ENCODE data around the gene RPTOR. TPM values are rescaled to one million over a fixed set of nuclear protein-coding genes. Genes with fewer than 3 reads are reported as not detected.
A peak's percentile ranks its signal among the peaks of the same experiment; 100 is the strongest.

Gene RPTOR
- polyA plus RNA-seq, 1 donor from 2014 or later = 9.9 TPM

DNA sequence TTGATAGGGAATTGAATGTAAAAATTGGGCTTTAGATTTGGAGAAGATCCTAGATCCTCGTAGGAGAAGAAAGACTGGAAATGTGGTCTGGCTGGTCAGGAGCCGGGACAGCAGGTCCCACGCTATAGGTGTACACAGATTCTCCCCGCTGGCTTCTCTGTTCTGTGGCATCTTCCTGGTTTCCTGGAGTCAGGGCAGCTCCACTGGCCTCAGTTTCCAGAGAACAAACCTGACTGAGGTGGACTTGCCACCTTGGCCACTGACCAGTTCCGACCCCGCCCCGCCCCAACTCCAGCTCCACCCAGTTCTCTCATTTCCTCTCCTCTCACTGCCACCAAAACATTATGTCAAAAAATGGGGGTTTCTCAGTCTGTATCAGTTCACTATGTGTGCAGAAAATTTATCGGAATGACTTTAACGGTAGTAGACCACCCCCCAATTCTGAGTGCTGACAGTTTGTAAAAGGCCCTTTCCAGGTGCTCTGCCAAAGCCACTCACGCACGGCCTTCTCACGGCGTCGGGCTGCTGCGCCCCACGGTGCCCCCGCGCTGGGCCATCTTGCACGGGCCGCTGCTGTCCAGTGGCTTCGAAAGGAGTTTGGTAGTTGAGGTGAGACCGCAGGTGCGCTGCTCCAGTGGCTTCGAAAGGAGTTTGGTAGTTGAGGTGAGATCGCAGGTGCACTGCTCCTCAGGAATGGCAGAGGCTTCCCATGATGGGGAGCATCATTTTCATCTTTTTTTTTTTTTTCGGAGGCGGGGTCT, 285.6 kb downstream of the RPTOR start:
- H3K4me3 Mint-ChIP-seq = peak overlapping the region in 2 of 4 donors; percentile 29 to 54
- H3K36me3 Mint-ChIP-seq = peaks cover 2% of the 10 kb centered on the region
- H3K27ac Mint-ChIP-seq = no peak overlapping the region

DNA sequence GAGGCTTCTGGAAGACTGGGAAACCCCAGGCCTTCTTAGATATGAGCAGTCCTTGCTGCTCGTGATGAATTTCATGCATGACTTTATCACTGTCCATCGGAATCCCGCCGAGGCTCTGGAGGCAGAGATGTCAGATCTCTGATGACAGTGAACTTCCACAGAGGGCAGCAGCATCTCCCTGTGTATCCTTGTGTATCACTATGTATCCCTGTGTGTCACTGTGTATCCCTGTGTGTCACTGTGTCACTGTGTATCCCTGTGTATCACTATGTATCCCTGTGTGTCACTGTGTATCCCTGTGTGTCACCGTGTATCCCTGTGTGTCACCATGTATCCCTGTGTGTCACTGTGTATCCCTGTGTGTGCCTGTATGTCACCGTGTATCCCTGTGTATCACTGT, 286.9 kb downstream of the RPTOR start:
- H3K4me3 Mint-ChIP-seq = peak overlapping the region; percentile 0 to 95 (median 50)
- peak overlapping the region; percentile 91 to 96 (median 92) for H3K27ac Mint-ChIP-seq
- peaks cover 15 to 21% (median 19%) of the 10 kb centered on the region in 3 donors for H3K4me1 Mint-ChIP-seq
- H3K36me3 Mint-ChIP-seq = peaks cover 2% of the 10 kb centered on the region
- H3K27me3 Mint-ChIP-seq = no peaks in the 10 kb centered on the region
- H3K9me3 Mint-ChIP-seq = no peaks in the 10 kb centered on the region

More for the DNA sequence above, 285.6 kb downstream of the RPTOR start:
- H3K27me3 Mint-ChIP-seq = no peaks in the 10 kb centered on the region
- peaks cover 13 to 18% (median 15%) of the 10 kb centered on the region in 3 donors for H3K4me1 Mint-ChIP-seq
- no peaks in the 10 kb centered on the region for H3K9me3 Mint-ChIP-seq

DNA sequence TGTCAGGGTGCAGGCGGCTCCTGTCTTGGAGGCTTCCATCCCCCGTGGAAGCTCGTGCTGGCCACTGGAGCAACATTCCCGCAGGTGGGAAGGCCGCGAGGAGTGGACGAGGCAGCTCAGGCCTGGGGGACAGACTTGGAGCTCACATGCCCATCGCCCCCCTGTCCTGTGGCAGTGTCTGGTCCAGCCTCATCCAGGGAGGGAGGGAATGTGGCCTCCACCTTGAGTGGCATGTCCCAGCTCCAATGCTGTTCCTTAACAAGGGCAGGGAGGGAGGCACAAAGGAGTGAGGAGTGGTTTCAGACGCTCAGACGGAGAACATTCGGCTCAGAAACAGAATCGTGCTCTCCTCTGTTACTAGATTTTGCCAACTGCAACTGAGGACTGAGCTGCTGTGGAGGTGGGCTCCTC, 287.6 kb downstream of the RPTOR start:
- peaks cover 15 to 21% (median 19%) of the 10 kb centered on the region in 3 donors for H3K4me1 Mint-ChIP-seq
- H3K9me3 Mint-ChIP-seq = no peaks in the 10 kb centered on the region

DNA sequence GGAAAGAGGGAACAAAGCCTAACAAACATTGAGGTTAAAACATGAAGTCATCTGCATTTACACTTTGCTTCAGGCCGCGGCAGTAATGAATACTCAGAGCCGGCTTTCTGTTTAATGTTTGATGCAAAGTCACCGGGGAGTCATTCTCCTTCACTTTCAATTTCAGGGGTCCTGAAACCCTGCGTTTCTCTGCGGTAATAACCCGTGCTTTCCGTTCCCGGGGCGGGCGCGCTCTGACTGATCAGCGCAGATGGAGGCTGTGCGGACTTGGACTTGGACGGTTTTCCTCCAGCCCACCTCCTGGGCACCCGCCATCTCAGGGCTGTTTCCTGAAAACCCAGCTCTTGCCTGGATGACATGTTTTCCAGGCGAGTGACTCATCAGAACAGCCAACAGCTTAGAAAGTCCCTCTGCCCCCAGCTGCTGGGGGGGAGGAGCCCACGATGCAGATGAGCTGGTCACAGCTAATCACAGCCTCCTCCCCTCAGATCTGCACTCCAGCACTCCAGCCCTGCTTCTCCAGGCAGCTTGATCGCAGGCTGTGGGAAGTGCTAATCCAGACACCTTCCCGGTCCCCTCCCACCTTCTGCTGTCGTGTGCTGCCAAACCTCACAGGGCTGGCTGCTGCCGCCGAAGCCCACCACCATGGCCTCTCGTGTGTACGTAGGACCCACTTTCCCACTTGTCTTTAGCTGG, 288.4 kb downstream of the RPTOR start:
- Mint-ChIP-seq H3K27me3 (no peaks in the 10 kb centered on the region), H3K9me3 (no peaks in the 10 kb centered on the region), H3K36me3 (no peaks in the 10 kb centered on the region), H3K27ac (peak overlapping the region; percentile 92 to 98 (median 96)), H3K4me1 (peaks cover 12 to 21% (median 19%) of the 10 kb centered on the region in 3 donors), H3K4me3 (peak overlapping the region; percentile 86 to 96 (median 94))

More for the DNA sequence above, 287.6 kb downstream of the RPTOR start:
- Mint-ChIP-seq H3K4me3 (peak overlapping the region; percentile 86 to 96 (median 94)), H3K27me3 (no peaks in the 10 kb centered on the region), H3K27ac (peak overlapping the region; percentile 92 to 98 (median 96)), H3K36me3 (peaks cover 2% of the 10 kb centered on the region)

DNA sequence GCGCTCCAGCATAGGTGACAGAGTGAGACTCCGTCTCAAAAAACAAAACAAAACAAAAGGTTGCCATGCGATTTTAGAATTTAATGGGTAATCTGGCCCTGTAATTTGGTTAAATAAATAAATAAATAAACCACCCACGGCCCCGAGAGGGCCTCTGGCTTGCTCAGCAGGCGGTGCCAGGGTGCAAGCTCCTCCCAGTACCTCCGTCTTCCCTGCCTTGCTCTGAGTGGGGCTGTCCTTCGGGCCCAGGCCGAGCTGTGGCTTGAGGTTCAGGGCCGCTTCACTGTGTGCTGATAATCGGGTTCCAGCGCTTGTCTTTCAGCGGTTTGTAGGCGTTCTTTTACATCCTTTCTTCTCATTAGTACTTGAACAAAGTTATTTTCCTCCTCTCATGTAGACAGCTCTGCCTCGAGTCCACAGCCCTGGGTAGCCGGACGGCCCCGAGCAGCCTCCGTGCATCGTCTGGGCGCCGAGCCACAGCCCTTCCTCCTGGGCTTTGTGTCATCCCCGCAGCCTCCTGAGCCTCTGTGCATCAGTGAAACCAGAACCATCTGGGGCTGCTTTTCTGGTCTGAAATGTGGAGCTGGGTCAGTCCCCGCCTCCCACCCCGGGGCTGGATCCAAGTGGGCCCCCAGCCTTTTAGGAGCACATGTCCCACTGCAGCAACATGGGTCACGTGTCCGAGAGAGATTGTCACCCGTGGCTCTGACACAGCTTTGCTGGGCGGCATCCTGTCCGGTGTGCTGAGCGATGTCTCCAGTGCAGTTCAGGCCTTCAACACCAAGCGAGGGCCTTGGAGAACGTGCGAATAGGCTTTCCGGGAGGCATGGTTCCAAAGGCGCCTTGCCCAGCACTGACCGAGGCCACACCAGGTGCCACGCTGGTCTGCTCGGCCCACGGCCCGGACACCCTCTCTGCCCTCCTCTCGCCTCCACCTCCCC, 289.6 kb downstream of the RPTOR start:
- H3K27me3 Mint-ChIP-seq = no peaks in the 10 kb centered on the region
- H3K4me3 Mint-ChIP-seq = peak overlapping the region; percentile 33 to 72 (median 54)
- peak overlapping the region in 2 of 3 donors; percentile 57 to 92 for H3K27ac Mint-ChIP-seq
- no peaks in the 10 kb centered on the region for H3K9me3 Mint-ChIP-seq
- H3K4me1 Mint-ChIP-seq = peaks cover 12 to 21% (median 19%) of the 10 kb centered on the region in 3 donors
- H3K36me3 Mint-ChIP-seq = no peaks in the 10 kb centered on the region

DNA sequence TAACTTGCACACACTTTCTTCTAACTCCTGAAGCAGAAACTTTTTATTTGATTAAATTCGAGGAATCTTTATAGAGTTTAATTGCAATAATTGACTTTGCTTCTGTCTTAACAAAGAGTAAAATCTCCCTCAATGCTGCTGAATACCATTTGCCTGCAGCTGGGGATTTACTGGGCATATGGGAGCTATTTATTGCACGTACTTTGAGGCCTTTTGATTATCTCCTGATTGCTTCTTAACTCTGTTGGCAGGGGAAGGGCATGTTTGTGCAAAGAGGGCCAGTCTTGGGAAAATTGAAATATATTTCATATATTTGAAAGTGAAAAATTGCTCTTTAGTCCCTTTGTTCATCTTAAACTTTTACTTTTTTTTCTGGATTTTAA, 290.2 kb downstream of the RPTOR start:
- Mint-ChIP-seq H3K27me3 (no peaks in the 10 kb centered on the region), H3K36me3 (no peaks in the 10 kb centered on the region), H3K9me3 (no peaks in the 10 kb centered on the region), H3K4me1 (peaks cover 12 to 21% (median 19%) of the 10 kb centered on the region in 3 donors), H3K4me3 (peak overlapping the region in 2 of 4 donors; percentile 33 to 58), H3K27ac (peak overlapping the region in 1 of 3 donors; percentile 39)

DNA sequence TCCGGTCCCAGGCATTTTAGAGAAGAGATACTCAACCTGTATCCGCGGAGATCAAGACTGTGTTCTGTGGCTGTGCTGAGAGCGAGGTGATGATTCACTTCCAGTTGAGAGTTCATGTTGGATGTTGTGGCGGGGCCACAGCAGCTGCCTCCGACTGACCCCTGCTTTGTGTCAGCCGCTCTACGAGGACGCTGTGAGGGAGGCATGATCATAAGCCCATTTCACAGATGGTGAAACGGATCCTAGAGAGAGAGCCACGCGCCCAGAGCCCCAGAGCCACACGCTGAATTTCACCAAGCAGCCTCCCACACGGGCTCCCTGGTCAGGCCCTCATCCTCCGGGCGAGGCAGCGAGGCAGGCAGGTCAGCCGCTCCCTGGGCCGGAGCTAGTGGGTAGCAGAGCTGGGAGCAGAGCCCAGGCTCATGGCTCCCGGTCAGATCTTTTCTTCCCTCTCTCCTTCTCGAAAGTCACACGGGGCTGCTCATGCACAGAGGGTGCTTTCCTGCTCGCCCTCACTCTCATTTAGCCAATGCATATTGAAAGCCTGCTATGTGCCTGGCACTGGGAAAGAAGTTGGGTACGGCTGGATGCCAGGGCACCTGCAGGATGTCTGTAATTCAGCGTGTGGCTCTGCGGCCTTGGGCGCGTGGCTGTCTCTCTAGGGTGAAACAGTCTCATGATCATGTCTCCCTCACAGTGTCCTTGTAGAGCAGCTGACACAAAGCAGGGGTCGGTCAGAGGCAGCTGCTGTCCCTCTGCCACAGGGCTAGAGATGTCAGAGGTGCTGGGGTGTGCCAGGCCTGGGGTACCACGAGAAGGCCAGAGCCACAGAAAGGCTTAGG, 291.4 kb downstream of the RPTOR start:
- peak overlapping the region in 2 of 3 donors; percentile 39 to 90 for H3K27ac Mint-ChIP-seq
- H3K9me3 Mint-ChIP-seq = no peaks in the 10 kb centered on the region

DNA sequence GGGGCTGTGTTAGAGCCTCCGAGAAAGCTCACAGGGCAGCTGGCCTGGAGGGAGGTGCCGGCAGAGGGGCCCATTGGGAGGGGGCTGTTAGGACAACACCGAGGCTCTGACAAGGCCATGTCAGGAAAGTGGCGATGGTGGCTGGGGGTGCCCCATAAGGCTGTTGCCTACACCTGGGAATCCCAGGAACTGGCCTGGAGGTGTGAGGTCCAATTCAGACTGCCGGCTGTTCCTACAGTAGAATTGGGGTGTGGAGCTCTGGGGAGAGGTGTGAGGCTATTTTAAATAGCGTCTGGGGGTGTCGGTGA, 292.0 kb downstream of the RPTOR start:
- H3K4me3 Mint-ChIP-seq = no peak overlapping the region
- H3K36me3 Mint-ChIP-seq = no peaks in the 10 kb centered on the region
- no peaks in the 10 kb centered on the region for H3K9me3 Mint-ChIP-seq
- H3K27me3 Mint-ChIP-seq = no peaks in the 10 kb centered on the region
- peaks cover 12 to 20% (median 19%) of the 10 kb centered on the region in 3 donors for H3K4me1 Mint-ChIP-seq
- H3K27ac Mint-ChIP-seq = peak overlapping the region in 1 of 3 donors; percentile 90

More for the DNA sequence above, 291.4 kb downstream of the RPTOR start:
- Mint-ChIP-seq H3K27me3 (no peaks in the 10 kb centered on the region), H3K36me3 (no peaks in the 10 kb centered on the region), H3K4me1 (peaks cover 12 to 21% (median 19%) of the 10 kb centered on the region in 3 donors), H3K4me3 (peak overlapping the region in 2 of 4 donors; percentile 8 to 37)

DNA sequence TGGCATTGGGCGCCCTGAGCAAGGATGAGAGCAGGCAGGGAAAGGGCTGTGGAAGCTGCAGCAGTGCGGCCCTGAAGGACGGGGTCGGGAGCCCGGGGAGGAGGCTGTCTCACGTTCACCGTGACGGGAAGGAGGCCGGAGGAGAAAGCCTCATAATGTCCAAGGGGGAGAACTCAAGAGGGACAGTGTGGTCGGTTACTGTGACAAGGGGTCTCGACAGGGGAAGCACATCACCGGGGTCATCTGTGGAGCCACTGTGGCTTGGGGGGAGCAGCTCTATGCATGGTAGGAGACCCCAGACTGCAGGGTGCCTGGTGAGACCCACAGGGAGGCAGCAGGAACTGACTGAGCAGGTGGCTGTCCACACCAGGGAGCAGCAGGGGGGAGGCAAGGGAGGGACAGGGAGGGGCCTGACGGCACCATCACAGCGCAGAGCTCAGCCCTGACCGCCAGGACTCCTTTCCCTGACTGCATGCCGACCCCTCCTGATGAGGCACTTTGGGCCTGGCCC, 292.4 kb downstream of the RPTOR start:
- H3K4me1 Mint-ChIP-seq = peaks cover 9 to 19% (median 16%) of the 10 kb centered on the region in 3 donors
- H3K27me3 Mint-ChIP-seq = no peaks in the 10 kb centered on the region
- no peak overlapping the region for H3K4me3 Mint-ChIP-seq
- no peaks in the 10 kb centered on the region for H3K9me3 Mint-ChIP-seq
- no peaks in the 10 kb centered on the region for H3K36me3 Mint-ChIP-seq
- peak overlapping the region in 1 of 3 donors; percentile 90 for H3K27ac Mint-ChIP-seq

DNA sequence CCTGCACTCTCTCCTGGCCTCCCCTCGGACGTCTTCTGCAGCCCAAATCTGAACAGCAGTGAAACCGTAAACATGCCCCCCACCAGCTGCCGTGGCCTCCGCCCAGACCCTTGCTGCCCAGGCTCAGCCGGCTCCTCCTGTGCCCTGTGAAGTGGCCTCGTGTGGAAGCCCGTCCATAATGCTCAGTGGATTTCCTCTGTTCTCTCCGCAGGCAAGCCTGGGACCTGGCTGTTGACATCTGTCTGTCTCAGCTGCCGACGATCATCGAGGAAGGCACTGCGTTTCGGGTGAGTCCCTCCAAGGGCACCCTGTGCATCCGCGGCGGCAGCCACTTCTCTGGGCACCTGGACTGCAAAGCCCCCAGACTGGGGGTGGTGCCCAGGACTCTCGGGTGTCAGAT, 293.1 kb downstream of the RPTOR start:
- Mint-ChIP-seq H3K27me3 (no peaks in the 10 kb centered on the region), H3K27ac (no peak overlapping the region), H3K36me3 (no peaks in the 10 kb centered on the region), H3K4me1 (peaks cover 6 to 16% (median 9%) of the 10 kb centered on the region in 3 donors), H3K9me3 (no peaks in the 10 kb centered on the region), H3K4me3 (no peak overlapping the region)

DNA sequence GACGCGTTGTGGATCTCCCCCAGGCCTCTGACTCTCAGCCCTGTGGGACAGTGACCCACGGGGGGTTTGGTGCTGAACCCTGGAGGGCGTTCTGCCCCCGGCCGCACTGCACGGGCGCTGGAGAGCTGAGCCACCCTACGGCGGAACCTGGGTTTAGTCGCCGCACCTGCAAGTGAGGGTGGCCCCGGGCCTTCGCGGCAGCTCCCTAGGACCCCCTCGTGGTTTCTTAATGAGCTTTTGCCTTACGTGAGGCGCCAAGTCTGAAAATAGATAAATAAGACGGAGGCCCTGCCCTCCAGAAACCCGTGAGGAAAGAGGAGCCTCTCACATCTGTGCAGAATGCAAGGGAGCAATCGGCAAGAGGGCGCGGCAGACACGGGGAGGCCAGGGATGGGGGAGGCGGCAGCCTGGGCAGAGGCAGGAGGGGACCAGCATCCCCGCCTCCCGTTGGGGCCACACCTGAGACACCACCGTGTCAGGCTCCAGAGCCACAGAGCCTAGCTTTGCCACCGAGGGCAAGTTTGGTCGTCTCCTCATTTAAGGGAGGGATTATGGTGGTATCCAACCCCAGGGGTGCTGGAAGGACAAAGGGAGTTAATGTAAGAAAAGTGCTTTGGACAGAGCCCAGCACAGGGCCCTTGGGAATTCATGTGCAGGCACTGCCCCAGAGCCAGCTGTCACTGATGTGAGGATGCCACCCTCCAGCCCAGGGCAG, 293.8 kb downstream of the RPTOR start:
- H3K36me3 Mint-ChIP-seq = no peaks in the 10 kb centered on the region
- H3K27me3 Mint-ChIP-seq = no peaks in the 10 kb centered on the region
- H3K4me1 Mint-ChIP-seq = peaks cover 2 to 9% (median 5%) of the 10 kb centered on the region in 3 donors
- no peak overlapping the region for H3K4me3 Mint-ChIP-seq
- H3K27ac Mint-ChIP-seq = no peak overlapping the region
- H3K9me3 Mint-ChIP-seq = no peaks in the 10 kb centered on the region

DNA sequence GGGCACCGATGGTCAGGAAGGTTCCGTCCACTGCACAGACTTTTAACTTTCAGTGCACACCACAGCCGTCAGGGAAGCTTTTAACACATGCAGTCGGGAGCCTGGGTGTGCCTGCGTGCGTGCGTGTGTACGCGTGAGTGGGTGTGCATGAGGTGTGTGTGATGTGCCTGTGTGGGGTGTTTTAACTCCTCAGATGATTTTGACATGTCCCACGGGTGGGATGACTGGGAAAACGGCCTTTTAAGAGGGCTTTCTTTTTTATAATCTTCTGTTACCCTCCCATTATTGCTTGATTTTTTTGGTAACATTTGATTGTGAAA, 294.3 kb downstream of the RPTOR start:
- Mint-ChIP-seq H3K27ac (no peak overlapping the region), H3K27me3 (no peaks in the 10 kb centered on the region), H3K4me1 (peaks cover 2 to 9% (median 4%) of the 10 kb centered on the region in 3 donors), H3K36me3 (no peaks in the 10 kb centered on the region), H3K4me3 (no peak overlapping the region), H3K9me3 (no peaks in the 10 kb centered on the region)

DNA sequence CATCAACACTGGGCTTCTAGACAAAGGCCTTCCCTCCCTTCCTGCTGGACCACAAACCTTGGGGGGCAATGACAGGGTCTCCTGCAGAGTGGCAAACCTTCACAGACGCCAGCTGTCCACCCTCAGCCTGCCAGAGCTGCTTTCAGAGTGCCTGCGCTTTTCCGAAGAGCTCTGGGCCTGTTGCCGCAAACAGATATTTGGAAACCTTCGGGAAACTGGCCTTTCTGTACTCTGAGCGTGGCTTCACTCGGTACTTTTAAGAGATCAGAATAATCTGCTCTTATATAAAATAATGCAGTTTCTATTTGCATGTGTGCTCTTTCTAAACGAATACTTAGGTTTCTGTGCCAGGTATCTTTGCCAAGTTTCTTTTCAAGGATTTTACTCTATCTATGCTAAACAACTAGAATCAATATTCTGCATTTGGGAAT, 294.9 kb downstream of the RPTOR start:
- peaks cover 2 to 9% (median 3%) of the 10 kb centered on the region in 3 donors for H3K4me1 Mint-ChIP-seq
- no peaks in the 10 kb centered on the region for H3K9me3 Mint-ChIP-seq
- no peak overlapping the region for H3K27ac Mint-ChIP-seq
- no peaks in the 10 kb centered on the region for H3K36me3 Mint-ChIP-seq
- H3K4me3 Mint-ChIP-seq = no peak overlapping the region
- H3K27me3 Mint-ChIP-seq = no peaks in the 10 kb centered on the region
